Head of caudate nucleus (tissue), 42 donors: ENCODE measurements around the gene H2AZ2.
"Not testable (repeated sequence)": the region's sequence is repeated elsewhere in the genome, so short reads cannot be mapped to it uniquely, and the experiment has no call there.

ENCODE experiments used
- DNase-seq, 42 donors: peaks; one replicate each; pipeline versions ENCODE4 v3.0.0 to v3.0.0-alpha.2; 2020 to 2021; ENCODE audit warnings: mixed read lengths in 7 of 42
- intact Hi-C: fragments of 100-400 bp; cut with DNase I; formaldehyde crosslinking; loops from one replicate; pipeline ENCODE4 v1.15.0; 2022

Gene H2AZ2

DNA sequence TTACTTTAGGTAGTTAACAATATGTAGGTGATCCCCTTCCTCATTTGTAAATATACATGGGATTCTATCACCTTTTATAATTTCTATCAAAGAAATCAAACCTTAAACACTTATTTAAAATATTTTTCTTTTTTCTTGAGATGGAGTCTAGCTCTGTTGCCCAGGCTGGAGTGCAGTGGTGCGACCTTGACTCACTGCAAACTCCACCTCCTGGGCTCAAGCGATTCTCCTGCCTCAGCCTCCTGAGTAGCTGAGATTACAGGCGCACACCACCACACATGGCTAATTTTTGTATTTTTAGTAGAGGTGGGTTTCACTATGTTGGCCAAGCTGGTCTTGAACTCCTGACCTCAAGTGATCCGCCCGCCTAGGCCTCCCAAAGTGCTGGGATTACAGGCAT is 4.4 kb downstream of the H2AZ2 start:
- intact Hi-C loops: loop anchor here (10.0 kb wide), 1 partner anchor 89 kb away; no protein-coding TSS in a partner anchor
- DNase-seq: not testable (repeated sequence)

DNA sequence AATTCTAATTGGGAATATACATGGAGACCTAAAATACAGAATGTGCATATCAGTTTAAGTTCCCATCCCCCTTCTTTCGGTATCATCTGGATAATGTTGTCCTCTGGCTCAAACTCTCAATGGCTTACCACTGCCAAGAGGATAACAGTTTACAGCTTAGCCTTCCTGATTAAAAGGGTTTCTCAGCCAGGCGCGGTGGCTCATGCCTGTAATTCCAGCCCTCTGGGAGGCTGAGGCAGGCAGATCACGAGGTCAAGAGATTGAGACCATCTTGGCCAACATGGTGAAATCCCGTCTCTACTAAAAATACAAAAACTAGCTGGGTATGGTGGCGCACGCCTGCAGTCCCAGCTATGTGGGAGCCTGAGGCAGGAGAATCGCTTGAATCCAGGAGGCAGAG is 5.2 kb downstream of the H2AZ2 start:
- DNase-seq: not testable (repeated sequence)
- intact Hi-C loops: loop anchor here (10.0 kb wide), 1 partner anchor 88 kb away; no protein-coding TSS in a partner anchor

DNA sequence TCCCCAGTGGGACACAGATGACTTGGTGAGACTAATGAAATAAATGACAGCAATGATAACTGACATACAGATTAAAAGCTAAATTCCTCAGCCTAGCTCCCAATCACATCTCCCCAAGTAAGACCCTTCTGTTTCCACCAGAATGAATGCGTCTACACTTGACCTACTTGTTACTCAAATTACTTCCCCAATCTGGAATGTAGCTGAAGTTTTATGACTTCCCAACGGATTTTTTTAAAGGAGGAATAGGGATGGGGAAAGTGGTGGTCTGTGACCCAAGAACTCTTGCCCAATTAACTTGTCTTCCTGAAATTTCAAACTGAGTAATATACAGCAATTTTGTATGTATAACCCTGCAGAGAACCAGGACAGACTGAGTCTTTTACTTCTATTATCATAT is 9.1 kb downstream of the H2AZ2 start:
- DNase-seq: no peak
- intact Hi-C loops: no loop called here

DNA sequence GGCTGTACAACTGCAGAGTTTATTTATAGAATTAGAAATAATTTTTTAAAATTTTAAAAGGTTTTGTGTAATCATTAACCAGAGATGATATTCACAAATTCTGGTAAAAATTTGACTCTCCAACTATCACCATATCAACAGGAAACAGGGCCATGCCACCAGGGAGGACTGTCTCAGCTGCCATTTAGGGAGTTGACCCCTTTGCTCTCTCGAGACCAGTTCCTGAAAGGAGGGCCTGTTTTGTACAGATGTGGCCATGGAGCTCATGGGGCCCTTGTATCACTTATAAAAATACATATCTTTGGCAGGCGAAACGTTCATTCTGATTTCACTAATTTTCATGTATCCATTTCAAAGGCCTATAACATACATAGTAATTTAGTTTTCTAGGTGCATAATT is 20.3 kb downstream of the H2AZ2 start:
- intact Hi-C loops: no loop called here
- no peak for DNase-seq

DNA sequence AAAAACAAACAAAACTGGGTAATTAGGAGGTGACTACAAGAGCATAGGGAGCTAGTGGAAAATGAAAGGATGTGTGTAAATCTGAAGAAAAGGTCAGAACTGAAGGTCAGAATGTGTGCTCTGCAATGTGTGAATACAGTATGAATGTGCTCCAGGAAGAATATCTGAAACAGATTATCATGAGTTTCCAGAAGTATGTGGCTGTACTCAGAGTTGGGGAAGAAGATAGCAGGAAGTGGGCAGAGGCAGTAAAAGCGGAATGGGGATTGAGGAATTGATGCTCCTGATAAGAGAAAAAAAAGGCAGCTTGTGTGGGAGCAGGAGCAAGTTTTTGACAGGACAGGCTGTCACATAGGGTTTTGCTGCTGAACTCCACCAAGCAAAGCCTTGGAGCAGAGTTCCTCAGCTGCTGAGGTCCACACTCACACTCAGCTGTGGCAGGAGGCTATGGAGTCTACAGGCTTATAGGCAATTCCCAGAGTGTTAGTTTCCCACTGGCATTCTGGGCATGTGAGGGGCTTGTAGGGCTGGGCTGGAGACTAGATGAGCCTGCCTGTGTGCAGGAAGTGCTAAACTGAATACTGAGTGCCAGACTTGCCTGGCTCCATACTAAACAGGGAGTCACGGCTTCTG is 22.9 kb downstream of the H2AZ2 start:
- DNase-seq: no peak
- intact Hi-C loops: no loop called here

DNA sequence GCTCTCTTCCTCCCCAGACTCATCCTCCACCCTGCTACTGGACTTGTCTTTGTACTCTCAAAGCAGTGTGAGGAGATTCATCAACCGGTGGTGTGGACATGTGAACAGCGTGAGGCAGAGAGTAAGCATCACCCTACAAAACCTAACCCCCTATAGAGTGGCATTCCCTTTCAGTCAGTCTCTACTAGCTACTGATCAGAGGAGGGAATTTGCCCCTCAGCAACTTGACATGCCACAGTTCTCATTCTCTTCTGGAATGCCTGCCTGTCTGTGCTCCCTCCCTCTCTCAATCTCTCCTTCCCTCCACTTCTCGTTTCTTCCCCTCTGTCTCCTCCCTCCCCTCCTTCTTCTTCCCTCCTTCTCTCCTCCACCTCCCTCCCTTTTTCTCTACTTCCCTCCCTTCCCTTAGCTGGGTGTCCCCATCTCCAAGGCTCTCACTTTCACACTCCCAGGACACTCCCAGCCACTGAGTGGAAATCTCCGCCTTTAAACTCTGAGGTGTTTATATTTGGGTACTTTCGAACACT is 24.6 kb downstream of the H2AZ2 start:
- intact Hi-C loops: no loop called here
- DNase-seq: no peak

DNA sequence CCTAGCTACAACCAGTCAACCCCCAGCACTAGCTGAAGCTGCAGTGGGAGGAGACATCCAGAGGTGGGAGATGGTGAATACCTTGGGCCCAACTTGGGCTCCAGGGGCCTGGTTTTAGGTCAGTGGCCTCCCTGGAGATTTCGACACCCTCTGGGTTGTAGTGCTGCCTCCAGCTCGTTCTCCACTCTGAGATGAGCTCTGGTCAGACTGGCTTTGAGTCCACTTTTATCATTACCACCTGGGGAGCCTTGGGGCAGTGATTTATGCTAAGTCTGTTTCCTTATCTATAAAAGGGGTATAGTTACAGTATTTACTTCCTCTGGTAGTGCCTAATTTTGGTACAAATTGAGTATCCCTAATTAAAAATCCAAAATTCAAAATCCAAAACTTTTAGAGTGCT is 28.6 kb downstream of the H2AZ2 start:
- intact Hi-C loops: no loop called here
- no peak for DNase-seq

DNA sequence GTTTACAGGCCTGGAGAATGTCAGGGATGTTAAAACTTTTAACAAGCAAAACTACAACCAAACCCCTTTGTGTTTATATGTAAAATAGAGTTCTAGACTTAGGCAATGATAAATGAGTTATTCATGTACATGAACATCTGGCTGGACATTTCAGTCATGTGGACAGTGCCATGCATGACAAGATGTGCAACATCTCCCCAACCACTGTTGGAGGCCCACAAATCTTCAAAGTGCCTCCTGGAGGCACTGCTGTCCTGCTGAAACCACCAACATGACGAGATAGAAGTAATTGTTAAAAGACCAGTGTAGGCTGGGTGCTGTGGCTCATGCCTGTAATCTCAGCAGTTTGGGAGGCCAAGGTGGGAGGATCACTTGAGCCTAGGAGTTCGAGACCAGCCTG is 33.0 kb downstream of the H2AZ2 start:
- intact Hi-C loops: no loop called here
- no peak for DNase-seq

DNA sequence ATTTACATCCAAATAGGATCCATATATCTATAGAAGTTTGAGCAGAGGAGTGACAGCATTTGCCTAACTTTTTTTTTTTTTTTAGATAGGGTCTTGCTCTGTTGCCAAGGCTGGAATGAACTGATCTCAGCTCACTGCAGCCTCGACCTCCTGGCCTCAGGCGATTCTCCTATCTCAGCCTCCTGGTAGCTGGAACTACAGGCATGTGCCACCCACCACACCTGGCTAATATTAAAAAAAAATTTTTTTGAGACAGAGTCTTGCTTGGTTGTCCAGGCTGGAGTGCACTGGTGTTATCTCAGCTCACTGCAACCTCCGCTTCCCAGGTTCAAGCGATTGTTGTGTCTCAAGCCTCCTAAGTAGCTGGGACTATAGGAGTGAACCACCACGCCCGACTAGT is 36.3 kb downstream of the H2AZ2 start:
- intact Hi-C loops: no loop called here
- DNase-seq: no peak

DNA sequence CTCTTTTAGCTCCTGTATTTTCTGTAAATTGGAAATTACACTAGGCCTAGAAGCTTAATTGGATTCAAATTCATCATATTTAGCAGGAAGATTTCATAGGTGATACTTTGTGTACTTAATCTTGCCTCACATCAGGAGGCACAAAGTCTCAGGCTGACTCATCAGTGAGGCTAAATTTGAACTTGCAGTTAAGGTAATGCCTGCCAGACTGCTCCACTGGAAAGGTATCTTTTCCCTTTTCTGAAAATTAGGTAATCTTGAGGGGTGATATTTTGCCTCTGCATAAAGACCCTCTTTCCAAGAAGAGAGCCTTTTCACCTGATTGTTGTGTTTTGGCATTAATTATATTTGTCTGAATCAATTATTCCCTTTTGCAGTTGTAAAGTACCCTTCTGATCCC is 36.8 kb downstream of the H2AZ2 start:
- intact Hi-C loops: no loop called here
- DNase-seq: peak in 12 of 42 donors; percentile 8 to 64 (median 30)

DNA sequence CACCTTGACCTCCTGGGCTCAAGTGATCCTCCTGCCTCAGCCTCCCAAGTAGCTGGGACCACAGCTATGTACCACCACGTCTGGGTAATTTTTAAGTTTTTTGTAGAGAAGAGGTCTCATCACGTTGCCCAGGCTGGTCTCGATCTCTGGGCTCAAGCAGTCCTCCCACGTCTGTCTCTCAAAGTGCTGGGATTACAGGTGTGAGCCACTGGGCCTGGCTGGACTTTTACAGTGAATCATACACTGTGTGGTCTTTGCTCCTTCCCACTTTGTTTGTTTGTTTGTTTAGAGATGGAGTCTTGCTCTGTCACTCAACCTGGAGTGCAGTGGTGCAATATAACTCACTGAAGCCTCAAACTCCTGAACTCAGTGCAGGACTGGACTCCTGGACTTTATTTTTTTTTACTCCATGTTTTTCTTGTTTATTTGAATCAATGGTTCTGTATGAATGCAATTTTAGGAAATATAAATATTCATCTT is 38.9 kb downstream of the H2AZ2 start:
- intact Hi-C loops: no loop called here
- no peak for DNase-seq

DNA sequence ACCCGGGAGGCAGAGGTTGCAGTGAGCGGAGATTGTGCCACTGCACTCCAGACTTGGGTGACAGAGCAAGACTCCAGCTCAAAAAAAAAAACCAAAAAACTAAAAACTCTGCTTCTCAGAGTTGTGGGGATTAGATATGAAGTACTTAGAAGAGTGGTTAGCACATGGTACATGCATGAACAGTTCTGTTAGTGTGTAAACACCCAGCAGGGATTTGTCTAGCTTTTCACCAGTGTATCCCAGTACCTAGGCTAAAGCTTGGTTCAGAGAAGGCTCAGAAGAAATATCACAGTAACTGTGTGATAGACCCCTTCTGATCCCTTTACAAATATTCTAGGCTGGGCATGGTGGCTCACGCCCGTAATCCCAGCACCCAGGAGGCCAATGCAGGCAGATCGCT is 41.9 kb downstream of the H2AZ2 start:
- no peak for DNase-seq
- intact Hi-C loops: no loop called here

DNA sequence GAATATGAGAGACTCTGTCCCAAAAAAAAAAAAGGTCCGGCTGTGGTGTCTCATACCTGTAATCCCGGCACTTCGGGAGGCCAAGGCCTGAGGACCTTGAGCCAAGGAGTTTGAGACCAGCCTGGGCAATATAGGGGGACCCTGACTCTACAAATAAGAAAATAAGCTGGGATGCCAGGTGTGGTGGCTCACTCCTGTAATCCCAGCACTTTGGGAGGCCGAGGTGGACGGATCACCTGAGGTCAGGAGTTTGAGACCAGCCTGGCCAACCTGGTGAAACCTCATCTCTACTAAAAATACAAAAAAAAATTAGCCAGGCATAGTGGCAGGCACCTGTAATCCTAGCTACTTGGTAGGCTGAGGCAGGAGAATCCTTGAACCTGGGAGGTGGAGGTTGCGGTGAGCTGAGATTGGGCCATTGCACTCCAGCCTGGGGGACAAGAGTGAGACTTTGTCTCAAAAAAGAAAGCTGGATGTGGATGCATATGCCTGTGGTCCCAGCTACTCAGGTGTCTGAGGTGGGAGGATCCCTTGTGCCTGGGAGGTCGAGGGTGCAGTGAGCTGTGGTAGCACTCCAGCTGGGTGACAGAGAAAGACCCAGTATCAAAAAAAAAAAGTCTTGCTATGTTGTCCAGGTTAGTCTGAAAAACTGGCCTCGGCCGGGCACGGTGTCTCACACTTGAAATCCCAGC is 43.9 kb downstream of the H2AZ2 start:
- intact Hi-C loops, DNase-seq: not testable (repeated sequence)

DNA sequence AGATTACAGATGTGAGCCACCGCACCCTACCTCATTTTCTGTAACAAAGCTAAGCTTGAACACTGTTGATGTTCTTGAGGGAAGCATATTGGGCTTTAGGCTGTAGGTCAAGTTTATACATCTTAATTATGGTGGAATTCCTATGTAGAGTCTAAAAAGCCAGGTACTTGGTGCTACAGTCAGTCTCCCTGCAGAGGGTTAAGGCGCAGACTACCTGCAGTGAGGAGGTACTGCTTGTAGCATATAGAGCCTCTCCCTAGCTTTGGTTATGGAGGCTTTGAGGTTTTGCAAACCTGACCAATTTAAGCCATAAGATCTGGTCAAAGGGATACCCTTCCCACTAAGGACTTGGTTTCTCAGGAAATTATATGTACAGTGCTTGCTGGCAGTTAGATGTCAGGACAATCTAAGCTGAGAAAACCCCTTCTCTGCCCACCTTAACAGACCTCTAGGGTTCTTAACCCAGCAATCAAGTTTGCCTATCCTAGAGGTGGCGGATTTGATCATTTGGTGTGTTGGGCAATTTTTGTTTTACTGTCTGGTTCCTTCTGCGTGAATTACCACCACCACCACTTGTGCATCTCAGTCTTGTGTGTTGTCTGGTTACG is 45.4 kb downstream of the H2AZ2 start:
- intact Hi-C loops: no loop called here

DNA sequence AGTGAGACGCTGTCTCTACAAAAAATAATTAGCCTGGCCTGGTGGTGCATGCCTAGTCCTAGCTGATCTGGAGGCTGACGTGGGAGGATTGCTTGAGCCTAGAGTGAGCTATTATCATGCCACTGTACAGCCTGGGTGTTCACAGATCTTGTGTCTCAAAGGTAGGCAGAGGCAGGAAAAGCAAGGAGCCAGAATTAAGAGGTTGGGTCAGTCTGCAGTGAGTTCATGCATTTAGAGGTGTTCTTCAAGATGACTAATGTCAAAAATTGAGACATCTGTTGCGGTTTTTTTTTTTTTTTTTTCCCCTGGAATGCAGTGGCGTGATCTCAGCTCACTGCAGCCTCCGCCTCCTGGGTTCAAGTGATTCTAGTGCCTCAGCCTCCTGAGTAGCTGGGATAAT is 46.0 kb downstream of the H2AZ2 start:
- DNase-seq: no peak
- intact Hi-C loops: no loop called here

More for the DNA sequence above, 45.4 kb downstream of the H2AZ2 start:
- DNase-seq: no peak

DNA sequence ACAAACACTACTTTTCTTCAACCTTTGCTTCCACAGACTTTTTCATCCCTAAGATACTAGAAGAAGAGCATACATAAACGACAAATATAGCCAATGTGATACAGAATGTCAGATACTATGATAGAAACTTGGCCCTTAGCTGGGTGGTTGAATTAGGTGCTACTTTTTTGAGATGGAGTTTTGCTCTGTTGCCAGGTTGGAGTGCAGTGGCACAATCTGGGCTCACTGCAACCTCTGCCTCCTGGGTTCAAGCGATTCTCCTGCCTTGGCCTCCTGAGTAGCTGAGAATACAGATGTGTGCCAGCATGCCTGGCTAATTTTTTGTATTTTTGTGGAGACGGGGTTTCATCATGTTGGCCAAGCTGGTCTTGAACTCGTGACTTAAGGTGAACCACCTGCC is 47.9 kb downstream of the H2AZ2 start:
- intact Hi-C loops: no loop called here

DNA sequence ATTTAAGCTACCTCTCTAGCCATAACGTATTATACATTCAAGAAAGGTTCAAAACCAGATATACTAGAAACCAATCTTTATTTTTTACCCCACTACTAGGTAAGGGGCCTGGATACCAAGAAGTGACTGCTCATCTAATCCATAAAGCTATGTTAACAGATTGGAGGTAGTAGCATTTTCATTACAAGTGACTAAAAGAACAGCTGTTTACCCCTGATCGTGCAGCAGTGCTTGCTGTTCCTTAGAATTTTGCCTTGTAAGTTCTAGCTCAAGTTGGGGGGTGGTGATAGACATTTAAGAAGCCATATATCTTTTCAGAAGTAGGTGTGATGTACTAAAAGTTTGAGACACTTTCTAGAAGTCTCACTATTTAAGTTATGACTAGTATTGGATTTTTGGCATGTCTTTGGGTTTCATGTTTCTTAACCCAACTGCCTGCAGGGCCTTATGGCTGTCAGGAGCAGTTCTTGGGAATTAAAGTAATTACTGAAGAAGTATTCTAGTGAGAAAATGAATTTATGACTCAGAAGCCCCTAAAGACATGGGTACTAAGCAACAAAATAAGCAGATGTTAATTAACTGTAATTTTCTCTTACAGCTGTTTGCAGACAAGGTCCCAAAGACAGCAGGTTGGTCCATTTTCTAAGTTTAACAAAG is 49.1 kb downstream of the H2AZ2 start:
- no peak for DNase-seq
- intact Hi-C loops: no loop called here

More for the DNA sequence above, 47.9 kb downstream of the H2AZ2 start:
- no peak for DNase-seq

DNA sequence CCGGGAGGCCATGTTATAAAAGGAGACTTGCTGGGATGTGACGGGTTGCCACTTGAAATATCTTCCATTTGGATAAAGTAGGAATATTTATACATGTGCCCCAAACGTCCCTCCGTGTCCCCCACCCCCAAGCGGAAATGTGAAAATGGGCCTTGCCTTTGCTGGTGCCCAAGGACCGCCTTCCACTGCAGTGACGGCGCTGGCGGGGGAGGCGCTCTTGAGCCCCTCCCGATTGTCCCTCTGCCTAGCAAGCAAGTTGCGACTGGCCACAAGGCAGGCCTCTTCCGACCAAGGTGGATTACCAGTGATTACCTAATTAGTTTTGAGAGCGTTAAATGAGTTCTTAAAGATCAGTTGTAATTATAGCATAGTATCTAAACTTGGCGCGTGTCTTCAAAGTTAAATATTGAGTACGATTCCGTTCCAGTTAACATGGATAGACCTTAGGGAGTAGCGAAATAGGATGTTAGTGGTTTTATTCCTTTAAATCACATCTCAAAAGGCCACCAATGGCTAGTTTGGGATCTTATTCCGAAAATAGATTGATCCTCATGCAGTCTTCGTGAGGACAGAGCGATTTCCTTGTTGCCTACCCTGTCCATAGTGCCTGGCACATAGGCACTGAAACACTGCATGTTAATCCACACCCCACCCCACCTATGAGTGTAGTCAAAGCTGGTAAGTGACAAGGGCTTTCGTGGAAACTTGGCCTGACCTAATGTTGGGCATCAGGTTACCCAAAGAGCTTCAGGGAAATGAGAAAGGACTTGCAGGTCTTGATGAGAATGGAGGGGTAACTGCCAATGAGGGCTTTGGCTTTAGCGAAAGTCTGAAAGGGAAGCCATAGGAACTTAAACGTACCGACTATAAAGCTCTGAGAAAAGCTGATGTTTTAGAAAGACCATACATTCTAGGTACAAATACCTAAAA is 50.3 kb downstream of the H2AZ2 start:
- DNase-seq: peak; percentile 73 to 95 (median 90)
- intact Hi-C loops: loop anchor here (2.0 kb wide), 3 partner anchors 49 to 215 kb away; partner anchors contain the start of genes H2AZ2, TMED4 and ZMIZ2
